Measurements from ENCODE around the gene PODXL2.

PODXL2 gene

GRCh38 chr3:127709320-127710060, 80.5 kb downstream of the PODXL2 start:
- DNase-seq (ENCODE audit: low read depth): no peak

GRCh38 chr3:127710155-127710941, 81.4 kb downstream of the PODXL2 start:
- DNase-seq (ENCODE audit: low read depth): no peak

DNA sequence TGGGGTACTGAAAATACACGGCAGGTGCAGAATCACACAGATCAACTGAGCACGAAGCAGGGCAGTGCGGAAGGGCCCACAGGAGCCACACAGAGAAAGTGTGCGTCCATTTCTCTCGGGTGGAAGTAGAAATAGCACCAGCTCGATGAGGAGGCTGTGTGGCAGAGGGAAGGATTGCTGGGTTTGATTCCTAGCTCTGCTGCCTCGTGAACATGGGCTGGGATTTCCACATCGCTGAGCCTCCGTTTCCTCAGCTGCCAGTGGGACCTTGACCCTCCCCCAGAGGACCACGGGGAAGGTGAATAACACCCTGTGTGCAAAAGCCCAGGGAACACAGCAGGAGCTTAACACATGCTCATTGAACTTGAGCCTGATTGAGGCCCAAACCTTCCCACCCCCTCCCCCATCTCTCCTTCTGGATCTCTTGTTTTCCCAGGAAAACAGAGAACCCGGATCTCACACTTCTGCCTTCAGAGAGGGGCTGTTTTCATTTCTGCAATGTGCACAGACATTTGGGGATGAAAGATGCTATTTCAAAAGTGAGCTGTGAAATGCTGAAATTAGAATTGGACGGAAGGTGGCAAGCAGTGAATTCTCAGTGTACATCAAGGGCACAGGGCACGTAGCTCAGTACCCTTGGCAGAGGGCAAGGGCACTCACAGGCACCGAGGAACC, 82.2 kb downstream of the PODXL2 start:
- no peak for DNase-seq (ENCODE audit: low read depth)

GRCh38 chr3:127711896-127712295, 82.9 kb downstream of the PODXL2 start:
- DNase-seq (ENCODE audit: low read depth): no peak

- no peak for DNase-seq (ENCODE audit: low read depth)
These were observed 83.5 kb downstream of the PODXL2 start for GRCh38 chr3:127712461-127712860.

- no peak for DNase-seq (ENCODE audit: low read depth)
These were observed 84.1 kb downstream of the PODXL2 start for GRCh38 chr3:127712881-127713771.

DNA sequence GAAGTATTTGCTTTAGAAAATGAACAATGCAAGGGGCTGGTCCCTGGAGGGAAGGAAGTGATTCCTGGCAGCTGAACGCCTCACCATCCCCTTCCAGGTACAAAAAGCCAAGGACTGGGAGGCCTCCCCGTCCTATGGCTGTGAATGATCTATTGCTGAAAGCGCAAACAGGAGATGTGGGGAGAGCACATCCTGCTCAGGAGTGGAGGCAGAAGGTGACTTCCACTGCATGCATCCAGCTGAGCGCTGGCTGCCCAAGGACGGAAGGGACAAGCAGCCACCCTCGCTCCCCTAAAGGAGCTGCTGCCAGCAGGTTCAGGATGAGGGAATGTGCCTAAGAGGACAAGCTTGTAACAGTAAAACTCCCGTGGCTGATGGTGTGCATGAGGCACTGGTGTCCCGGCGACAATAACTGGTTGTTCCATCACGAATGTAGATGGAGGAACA, 85.2 kb downstream of the PODXL2 start:
- no peak for DNase-seq (ENCODE audit: low read depth)

DNA sequence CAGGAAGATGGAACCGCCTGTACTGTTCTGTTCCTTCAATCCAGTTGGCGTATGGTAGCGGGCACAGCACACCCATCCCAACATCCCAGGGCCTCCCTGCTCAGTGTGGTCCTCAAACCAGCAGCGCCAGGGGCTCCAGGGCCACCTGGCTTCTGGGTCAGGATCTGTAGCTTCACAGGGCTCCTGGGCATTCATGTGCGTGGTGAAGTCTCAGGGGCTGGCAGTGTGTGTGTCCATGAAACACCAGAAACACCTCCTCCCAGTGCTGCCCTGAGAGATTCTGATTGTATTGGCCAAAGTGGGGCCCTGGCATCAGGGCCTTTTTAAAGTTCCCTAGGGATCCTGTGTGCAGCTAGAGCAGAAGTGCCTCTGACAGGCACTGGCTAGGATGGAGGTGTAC, 85.9 kb downstream of the PODXL2 start:
- no peak for DNase-seq (ENCODE audit: low read depth)

DNA sequence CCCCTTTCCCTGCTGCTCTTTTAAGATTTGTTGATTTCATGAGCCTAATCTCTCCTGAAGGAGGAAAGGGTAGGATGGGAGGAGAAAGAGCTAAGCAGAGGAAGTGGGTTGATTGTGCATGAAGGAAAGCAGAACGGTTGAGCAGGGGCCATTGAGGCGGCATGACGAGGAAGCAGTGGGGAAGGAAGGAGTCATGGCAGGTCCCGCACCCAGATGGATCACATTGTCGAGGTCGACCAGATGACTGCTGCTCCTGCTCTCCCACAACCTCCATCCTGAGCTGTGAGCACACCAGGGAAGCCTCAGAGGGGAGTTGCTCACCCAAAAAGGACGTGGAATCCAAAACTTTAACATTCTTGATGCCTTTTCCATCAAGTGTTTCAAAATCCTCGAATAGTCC, 86.5 kb downstream of the PODXL2 start:
- no peak for DNase-seq (ENCODE audit: low read depth)

GRCh38 chr3:127716384-127716783, 87.4 kb downstream of the PODXL2 start:
- no peak for DNase-seq (ENCODE audit: low read depth)

DNA sequence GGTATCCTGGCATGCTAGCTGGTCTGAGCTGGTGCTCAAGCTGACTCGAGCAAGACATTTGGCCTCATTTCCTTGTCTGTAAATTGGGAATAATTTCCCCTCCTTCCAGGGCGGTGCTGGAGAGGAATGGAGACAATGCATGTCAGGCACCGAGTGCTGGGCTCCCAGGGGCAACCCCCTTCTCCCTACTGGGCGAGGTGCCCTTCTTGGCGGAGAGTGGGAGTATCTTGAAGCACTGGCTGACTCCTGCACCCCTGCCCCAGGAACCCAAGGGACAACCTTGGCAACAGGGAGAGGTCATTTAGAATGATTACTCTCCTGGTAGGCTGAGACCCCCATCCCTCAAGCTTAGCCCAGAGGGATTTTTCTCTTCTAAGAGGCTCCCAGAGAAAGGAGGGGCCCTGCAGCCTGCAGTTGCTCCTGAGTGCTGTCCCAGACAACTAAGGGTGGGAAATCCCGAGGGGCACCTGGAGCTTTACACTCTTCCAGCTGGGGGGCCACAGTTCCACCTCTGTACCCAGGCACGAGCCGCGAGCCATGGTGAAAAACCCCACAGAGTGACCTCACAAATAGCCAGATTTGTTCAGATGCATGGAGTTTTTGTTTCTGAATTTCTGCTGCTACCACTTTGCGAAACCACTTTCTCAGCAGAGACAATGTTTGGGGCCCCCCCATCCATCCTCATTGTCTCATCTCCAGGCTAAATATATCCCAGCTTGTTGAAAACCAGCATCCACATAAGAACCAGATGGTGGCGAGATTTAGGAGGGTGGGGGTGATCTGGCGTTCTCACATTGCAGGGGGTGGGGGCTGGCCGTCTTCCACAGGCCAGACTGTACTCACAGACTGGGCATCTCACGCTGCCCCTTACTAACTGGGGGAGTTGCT, 88.6 kb downstream of the PODXL2 start:
- no peak for DNase-seq (ENCODE audit: low read depth)

GRCh38 chr3:127718245-127718915, 89.4 kb downstream of the PODXL2 start:
- DNase-seq (ENCODE audit: low read depth): no peak

GRCh38 chr3:127718916-127719290, 89.9 kb downstream of the PODXL2 start:
- no peak for DNase-seq (ENCODE audit: low read depth)

- DNase-seq (ENCODE audit: low read depth): no peak
These were observed 90.4 kb downstream of the PODXL2 start for GRCh38 chr3:127719369-127719768.

DNA sequence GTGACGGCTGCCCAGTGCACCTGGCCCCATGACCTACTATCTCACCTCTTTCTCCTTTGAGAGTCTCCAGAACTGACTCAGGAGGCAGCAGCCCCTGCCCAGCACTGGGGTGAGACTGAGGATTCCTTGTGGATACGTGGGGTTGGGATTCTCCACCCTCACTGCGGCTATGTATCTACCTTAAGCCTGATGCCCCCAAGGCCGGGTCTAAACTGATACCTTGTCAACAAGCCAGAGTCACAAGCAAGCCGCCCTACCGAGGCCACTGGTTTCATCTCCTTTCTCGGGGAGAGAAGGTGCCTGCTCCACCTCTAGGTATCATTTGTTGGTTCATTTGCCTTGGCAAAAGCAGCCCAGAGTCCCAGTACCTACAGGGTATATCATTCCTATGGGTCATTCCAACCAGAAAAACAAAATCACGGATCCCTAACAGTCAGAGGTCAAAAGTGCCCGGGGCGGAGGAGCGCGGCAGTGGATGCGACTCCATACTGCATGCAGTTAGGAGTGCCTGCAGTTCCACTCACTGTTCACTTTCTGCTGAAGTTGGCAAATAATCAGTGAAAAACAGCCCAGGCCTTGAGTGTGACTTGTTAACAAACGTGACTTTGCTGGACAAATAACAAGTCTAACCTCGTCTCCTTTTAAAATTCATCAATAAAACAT, 91.3 kb downstream of the PODXL2 start:
- no peak for DNase-seq (ENCODE audit: low read depth)

GRCh38 chr3:127720985-127721935, 92.3 kb downstream of the PODXL2 start:
- DNase-seq (ENCODE audit: low read depth): no peak

GRCh38 chr3:127722091-127722784, 93.3 kb downstream of the PODXL2 start:
- DNase-seq (ENCODE audit: low read depth): no peak
